HG02943 (cell line): ENCODE measurements around the gene VPS37D.

Experiments used
- ATAC-seq: cut with Tn5 transposase; IDR thresholded peaks from one replicate; pipeline ENCODE4 v1.9.1; 2021; ENCODE audit warnings: mild to moderate bottlenecking, low read depth, moderate library complexity; ENCODE audit not compliant: unreplicated experiment

The VPS37D gene

GRCh38 chr7:73678862-73679261 lies 11.2 kb downstream of the VPS37D start:
- no peak for ATAC-seq

GRCh38 chr7:73679709-73680108 lies 12.1 kb downstream of the VPS37D start:
- no peak for ATAC-seq

GRCh38 chr7:73680501-73680900 lies 12.9 kb downstream of the VPS37D start:
- no peak for ATAC-seq

GRCh38 chr7:73681031-73681430 lies 13.4 kb downstream of the VPS37D start:
- ATAC-seq, result no peak

- no peak for ATAC-seq
These were observed 15.1 kb downstream of the VPS37D start for GRCh38 chr7:73682745-73683055.

GRCh38 chr7:73683056-73683787 lies 15.6 kb downstream of the VPS37D start, which contains the start of the genes BUD23 and DNAJC30:
Gene BUD23, plus strand, starts transcription at chr7:73683597. Its CDS starts 29 bp downstream, at chr7:73683626.
Gene DNAJC30, minus strand, starts transcription at chr7:73683453. Its CDS starts 30 bp downstream, at chr7:73683423.
- peak; percentile 92 for ATAC-seq

GRCh38 chr7:73683788-73684693 lies 16.4 kb downstream of the VPS37D start:
- ATAC-seq, result no peak

- no peak for ATAC-seq
These were observed 17.7 kb downstream of the VPS37D start for GRCh38 chr7:73685311-73685710.

GRCh38 chr7:73688288-73688687 lies 20.7 kb downstream of the VPS37D start:
- ATAC-seq, result no peak

- no peak for ATAC-seq
These were observed 23.0 kb downstream of the VPS37D start for GRCh38 chr7:73690646-73691045.

- ATAC-seq, result no peak
These were observed 28.7 kb downstream of the VPS37D start for GRCh38 chr7:73696372-73696771.

- no peak for ATAC-seq
These were observed 30.8 kb downstream of the VPS37D start for GRCh38 chr7:73698410-73698809.

- no peak for ATAC-seq
These were observed 31.9 kb downstream of the VPS37D start for GRCh38 chr7:73699370-73700068.

GRCh38 chr7:73700069-73700423 lies 32.4 kb downstream of the VPS37D start:
- no peak for ATAC-seq

- ATAC-seq, result no peak
These were observed 33.0 kb downstream of the VPS37D start for GRCh38 chr7:73700581-73701134.

- no peak for ATAC-seq
These were observed 33.8 kb downstream of the VPS37D start for GRCh38 chr7:73701357-73701995.

- ATAC-seq, result no peak
These were observed 34.6 kb downstream of the VPS37D start for GRCh38 chr7:73702226-73702625.

- no peak for ATAC-seq
These were observed 35.0 kb downstream of the VPS37D start for GRCh38 chr7:73702665-73703064.

GRCh38 chr7:73703225-73703624 lies 35.6 kb downstream of the VPS37D start:
- no peak for ATAC-seq
